UCSD-AML1 (cell line): ENCODE results near the gene NKX6-1.
A peak's percentile ranks its signal among the peaks of the same experiment; 100 is the strongest.

Experiments used
- DNase-seq: peaks from one replicate; lab custom pipeline; 2025; ENCODE audit not compliant: unreplicated experiment; lab: John Stamatoyannopoulos, UW

The NKX6-1 gene

GRCh38 chr4:84498935-84499623, at the start of gene NKX6-1:
Gene NKX6-1, minus strand, starts transcription at chr4:84499292. Its CDS starts 1,064 bp downstream, at chr4:84498228.
- no peak for DNase-seq

- DNase-seq, result no peak
Observed at GRCh38 chr4:84547211-84547610, 48.1 kb upstream of the NKX6-1 start.

GRCh38 chr4:84545093-84545492, 46.0 kb upstream of the NKX6-1 start:
- DNase-seq, result no peak

- no peak for DNase-seq
Observed at GRCh38 chr4:84535901-84536300, 36.8 kb upstream of the NKX6-1 start.

GRCh38 chr4:84531689-84532088, 32.6 kb upstream of the NKX6-1 start:
- DNase-seq, result no peak

- DNase-seq, result no peak
Observed at GRCh38 chr4:84530871-84531270, 31.8 kb upstream of the NKX6-1 start.

- DNase-seq, result no peak
Observed at GRCh38 chr4:84530454-84530853, 31.4 kb upstream of the NKX6-1 start.

GRCh38 chr4:84529169-84529751, 30.2 kb upstream of the NKX6-1 start:
- no peak for DNase-seq

GRCh38 chr4:84527391-84527790, 28.3 kb upstream of the NKX6-1 start:
- no peak for DNase-seq

GRCh38 chr4:84515075-84515474, 16.0 kb upstream of the NKX6-1 start:
- no peak for DNase-seq

- no peak for DNase-seq
Observed at GRCh38 chr4:84512277-84512676, 13.2 kb upstream of the NKX6-1 start.

- no peak for DNase-seq
Observed at GRCh38 chr4:84511703-84512102, 12.6 kb upstream of the NKX6-1 start.

GRCh38 chr4:84507941-84508340, 8.8 kb upstream of the NKX6-1 start:
- no peak for DNase-seq

GRCh38 chr4:84504821-84505220, 5.7 kb upstream of the NKX6-1 start:
- DNase-seq, result no peak

GRCh38 chr4:84503495-84504437, 4.7 kb upstream of the NKX6-1 start:
- peak; percentile 18 for DNase-seq

- DNase-seq, result no peak
Observed at GRCh38 chr4:84502955-84503373, 3.9 kb upstream of the NKX6-1 start.

- DNase-seq, result no peak
Observed at GRCh38 chr4:84502333-84502954, 3.4 kb upstream of the NKX6-1 start.

GRCh38 chr4:84501721-84502267, 2.7 kb upstream of the NKX6-1 start:
- DNase-seq, result no peak

- no peak for DNase-seq
Observed at GRCh38 chr4:84501202-84501503, 2.1 kb upstream of the NKX6-1 start.

GRCh38 chr4:84500386-84501201, 1.5 kb upstream of the NKX6-1 start:
- no peak for DNase-seq
